Peyer's patch (tissue), 4 donors: ENCODE measurements around the gene C12orf54.

Experiments
- POLR2A ChIP-seq, 2 donors: fragments of 450-650 bp; IDR thresholded peaks; one replicate each; pipeline ENCODE4 v1.5.1; 2017; ENCODE audit warnings: antibody characterized with exemption in 2 of 2, mild to moderate bottlenecking in 2 of 2, moderate library complexity in 2 of 2
- TF ChIP-seq, protein P1 (sequence below), 6 experiments: fragments of 450-650 bp in 4 of 6; fragments of 200-600 bp in 2 of 6; sonication (generic) in 1 of 6; IDR thresholded peaks; one replicate each; pipeline ENCODE4 v1.5.1; 2017 to 2019; ENCODE audit warnings: antibody characterized with exemption in 6 of 6, mild to moderate bottlenecking in 3 of 6, moderate library complexity in 1 of 6

GRCh38 chr12:48472259-48472658 is 10.0 kb upstream of the C12orf54 start, which contains the start of gene ANP32D:
- TF ChIP-seq, protein P1, sequence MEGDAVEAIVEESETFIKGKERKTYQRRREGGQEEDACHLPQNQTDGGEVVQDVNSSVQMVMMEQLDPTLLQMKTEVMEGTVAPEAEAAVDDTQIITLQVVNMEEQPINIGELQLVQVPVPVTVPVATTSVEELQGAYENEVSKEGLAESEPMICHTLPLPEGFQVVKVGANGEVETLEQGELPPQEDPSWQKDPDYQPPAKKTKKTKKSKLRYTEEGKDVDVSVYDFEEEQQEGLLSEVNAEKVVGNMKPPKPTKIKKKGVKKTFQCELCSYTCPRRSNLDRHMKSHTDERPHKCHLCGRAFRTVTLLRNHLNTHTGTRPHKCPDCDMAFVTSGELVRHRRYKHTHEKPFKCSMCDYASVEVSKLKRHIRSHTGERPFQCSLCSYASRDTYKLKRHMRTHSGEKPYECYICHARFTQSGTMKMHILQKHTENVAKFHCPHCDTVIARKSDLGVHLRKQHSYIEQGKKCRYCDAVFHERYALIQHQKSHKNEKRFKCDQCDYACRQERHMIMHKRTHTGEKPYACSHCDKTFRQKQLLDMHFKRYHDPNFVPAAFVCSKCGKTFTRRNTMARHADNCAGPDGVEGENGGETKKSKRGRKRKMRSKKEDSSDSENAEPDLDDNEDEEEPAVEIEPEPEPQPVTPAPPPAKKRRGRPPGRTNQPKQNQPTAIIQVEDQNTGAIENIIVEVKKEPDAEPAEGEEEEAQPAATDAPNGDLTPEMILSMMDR (IDR thresholded peaks at IDR 0.05): no peak
- TF ChIP-seq POLR2A (IDR thresholded peaks at IDR 0.05): no peak
